GM12865 (cell line): ENCODE measurements around the gene VPS26B.

ENCODE experiments used
- DNase-seq: peaks from one replicate; pipeline ENCODE4 v3.0.0; 2010; ENCODE audit warnings: low read depth
- H3K4me3 ChIP-seq: 2 replicates; pipeline ENCODE4 v1.5.1; 2011; ENCODE audit warnings: mild to moderate bottlenecking, low read depth, low read length, control low read depth
- TF ChIP-seq, protein P1 (sequence below): IDR thresholded peaks from 2 replicates; pipeline ENCODE4 v1.5.1; 2011; ENCODE audit warnings: low read length, control low read depth, low read depth, inconsistent platforms; ENCODE audit not compliant: insufficient read depth; ENCODE audit errors: missing control alignments

Gene VPS26B

GRCh38 chr11:134266440-134266839, 42.0 kb downstream of the VPS26B start:
- H3K4me3 ChIP-seq: no peak overlapping the region
- DNase-seq: no peak
- TF ChIP-seq, protein P1, sequence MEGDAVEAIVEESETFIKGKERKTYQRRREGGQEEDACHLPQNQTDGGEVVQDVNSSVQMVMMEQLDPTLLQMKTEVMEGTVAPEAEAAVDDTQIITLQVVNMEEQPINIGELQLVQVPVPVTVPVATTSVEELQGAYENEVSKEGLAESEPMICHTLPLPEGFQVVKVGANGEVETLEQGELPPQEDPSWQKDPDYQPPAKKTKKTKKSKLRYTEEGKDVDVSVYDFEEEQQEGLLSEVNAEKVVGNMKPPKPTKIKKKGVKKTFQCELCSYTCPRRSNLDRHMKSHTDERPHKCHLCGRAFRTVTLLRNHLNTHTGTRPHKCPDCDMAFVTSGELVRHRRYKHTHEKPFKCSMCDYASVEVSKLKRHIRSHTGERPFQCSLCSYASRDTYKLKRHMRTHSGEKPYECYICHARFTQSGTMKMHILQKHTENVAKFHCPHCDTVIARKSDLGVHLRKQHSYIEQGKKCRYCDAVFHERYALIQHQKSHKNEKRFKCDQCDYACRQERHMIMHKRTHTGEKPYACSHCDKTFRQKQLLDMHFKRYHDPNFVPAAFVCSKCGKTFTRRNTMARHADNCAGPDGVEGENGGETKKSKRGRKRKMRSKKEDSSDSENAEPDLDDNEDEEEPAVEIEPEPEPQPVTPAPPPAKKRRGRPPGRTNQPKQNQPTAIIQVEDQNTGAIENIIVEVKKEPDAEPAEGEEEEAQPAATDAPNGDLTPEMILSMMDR: no peak

GRCh38 chr11:134266841-134267251, 42.4 kb downstream of the VPS26B start:
- no peak for DNase-seq
- TF ChIP-seq, protein P1: no peak
- no peak overlapping the region for H3K4me3 ChIP-seq

- no peak for DNase-seq
- TF ChIP-seq, protein P1: no peak
- no peak overlapping the region for H3K4me3 ChIP-seq
These were observed 43.0 kb downstream of the VPS26B start for GRCh38 chr11:134267461-134267860.

DNA sequence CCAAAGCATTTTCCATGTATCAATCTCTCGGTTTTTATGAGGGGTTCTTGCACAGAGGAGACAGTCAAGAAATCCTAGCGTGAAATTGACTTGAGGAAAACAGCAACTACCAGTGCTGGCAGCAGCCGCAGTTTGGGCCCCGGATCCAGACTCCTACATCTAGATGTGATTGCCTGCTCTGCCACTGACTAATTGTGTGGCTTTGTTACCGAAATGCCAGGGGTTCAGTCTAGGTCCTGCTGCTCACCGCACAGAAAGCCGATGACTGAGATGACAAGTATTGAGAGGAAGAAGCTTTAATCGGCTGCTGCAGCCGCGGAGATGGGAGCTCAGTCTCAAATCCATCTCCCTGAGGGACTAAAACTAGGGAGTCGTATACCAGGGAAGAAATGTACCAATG, 43.5 kb downstream of the VPS26B start:
- TF ChIP-seq, protein P1: no peak
- DNase-seq: no peak
- no peak overlapping the region for H3K4me3 ChIP-seq

GRCh38 chr11:134270250-134270714, 45.8 kb downstream of the VPS26B start:
- H3K4me3 ChIP-seq: no peak overlapping the region
- TF ChIP-seq, protein P1: peak; percentile 17
- peak; percentile 64 for DNase-seq

DNA sequence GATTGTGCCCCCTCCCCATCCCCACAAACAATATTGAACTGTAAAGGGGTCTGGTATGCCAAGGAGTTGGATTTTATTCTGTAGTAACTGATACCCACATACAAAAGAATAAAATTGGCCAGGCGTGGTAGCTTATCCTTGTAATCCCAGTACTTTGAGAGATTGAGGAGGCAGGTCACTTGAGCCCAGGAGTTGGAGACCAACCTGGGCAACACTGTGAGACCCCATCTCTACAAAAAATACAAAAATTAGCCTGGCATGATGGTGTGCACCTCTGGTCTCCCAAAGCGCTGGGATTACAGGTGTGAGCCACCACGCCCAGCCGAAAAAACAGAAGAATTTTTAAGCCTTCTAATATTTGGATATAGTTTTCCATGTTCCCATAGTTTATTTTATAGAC, 47.5 kb downstream of the VPS26B start:
- TF ChIP-seq, protein P1: no peak
- DNase-seq: no peak
- H3K4me3 ChIP-seq: no peak overlapping the region
